Measurements from ENCODE around the gene CAPN5.

DNA sequence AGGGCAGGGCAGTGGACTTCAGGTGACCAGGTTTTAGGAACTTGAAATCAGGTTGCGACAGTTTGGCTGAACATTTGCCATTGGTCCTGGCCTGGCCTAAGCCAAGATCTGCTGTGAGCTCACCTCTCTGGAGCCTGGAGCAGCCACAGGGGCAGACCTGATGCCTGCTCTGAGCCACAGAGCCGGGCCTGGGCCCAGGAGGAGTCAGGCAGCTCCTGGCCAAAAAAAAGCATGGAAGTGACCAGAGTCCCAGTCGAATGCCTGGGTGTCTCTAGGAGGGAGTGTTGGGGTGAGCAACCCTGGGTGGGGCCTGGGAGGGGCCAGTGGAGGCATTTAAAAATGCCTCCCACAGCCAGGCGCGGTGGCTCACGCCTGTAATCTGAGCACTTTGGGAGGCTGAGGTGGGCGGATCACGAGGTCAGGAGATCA, 29.8 kb downstream of the CAPN5 start:
- TF ChIP-seq, protein P1, sequence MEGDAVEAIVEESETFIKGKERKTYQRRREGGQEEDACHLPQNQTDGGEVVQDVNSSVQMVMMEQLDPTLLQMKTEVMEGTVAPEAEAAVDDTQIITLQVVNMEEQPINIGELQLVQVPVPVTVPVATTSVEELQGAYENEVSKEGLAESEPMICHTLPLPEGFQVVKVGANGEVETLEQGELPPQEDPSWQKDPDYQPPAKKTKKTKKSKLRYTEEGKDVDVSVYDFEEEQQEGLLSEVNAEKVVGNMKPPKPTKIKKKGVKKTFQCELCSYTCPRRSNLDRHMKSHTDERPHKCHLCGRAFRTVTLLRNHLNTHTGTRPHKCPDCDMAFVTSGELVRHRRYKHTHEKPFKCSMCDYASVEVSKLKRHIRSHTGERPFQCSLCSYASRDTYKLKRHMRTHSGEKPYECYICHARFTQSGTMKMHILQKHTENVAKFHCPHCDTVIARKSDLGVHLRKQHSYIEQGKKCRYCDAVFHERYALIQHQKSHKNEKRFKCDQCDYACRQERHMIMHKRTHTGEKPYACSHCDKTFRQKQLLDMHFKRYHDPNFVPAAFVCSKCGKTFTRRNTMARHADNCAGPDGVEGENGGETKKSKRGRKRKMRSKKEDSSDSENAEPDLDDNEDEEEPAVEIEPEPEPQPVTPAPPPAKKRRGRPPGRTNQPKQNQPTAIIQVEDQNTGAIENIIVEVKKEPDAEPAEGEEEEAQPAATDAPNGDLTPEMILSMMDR (IDR thresholded peaks at IDR 0.05): no peak
- no peak for TF ChIP-seq POLR2A (IDR thresholded peaks at IDR 0.05)
